K562 (cell line): ENCODE data around the gene KLRF1. TPM values are rescaled to one million over a fixed set of nuclear protein-coding genes. Genes with fewer than 3 reads are reported as not detected.

Source experiments
- ATAC-seq: fragments of 200-7000 bp; cut with Tn5 transposase; 3 replicates; pipeline ENCODE4 v1.9.1; 2020; ENCODE audit warnings: moderate library complexity
- BruUV-seq: library from RNA; stranded (reverse); fragments of 400-500 nt; replicated peaks from 2 replicates; lab custom pipeline; 2021; lab: Mats Ljungman, UMichigan
- CTCF ChIA-PET: fragments of 300-600 bp; formaldehyde crosslinking; extraction: SDS; loops from one replicate; lab custom pipeline; 2021; ENCODE audit warnings: low intra/inter-chr PET ratio; lab: Yijun Ruan, JAX
- POLR2A ChIA-PET: fragments of 300-600, 350-650 bp; sonication (Branson Sonifier 250); formaldehyde crosslinking; extraction: SDS; loops from one replicate; lab custom pipeline; 2021; ENCODE audit warnings: antibody characterized with exemption, inconsistent platforms; lab: Yijun Ruan, JAX
- DNase-seq, 4 experiments: peaks; one replicate each; pipeline versions ENCODE4 v3.0.0 to v3.0.0-alpha.2; 2011 to 2018; ENCODE audit warnings: low spot score in 3 of 4, mixed read lengths in 3 of 4; ENCODE audit errors: extremely low read depth in 1 of 4
- FAIRE-seq: peaks from 2 replicates; lab custom pipeline; 2011; peaks lifted over from hg19 to GRCh38; lab: Jason Lieb, UNC
- H2AFZ ChIP-seq: 2 replicates; pipeline ENCODE4 v1.6.0; 2011; ENCODE audit warnings: low read depth, low read length, control low read depth, inconsistent platforms
- H3K27ac ChIP-seq: fragments of 200-600 bp; 3 replicates; pipeline ENCODE4 v1.8.0; 2011; ENCODE audit warnings: low read depth, mild to moderate bottlenecking, control low read depth, inconsistent platforms, low read length, moderate library complexity, mixed read lengths; ENCODE audit errors: extremely low read depth
- H3K27me3 ChIP-seq, 2 experiments: fragments of 300-600 bp in 1 of 2; 2 replicates in 1 of 2; 3 replicates in 1 of 2; pipeline versions ENCODE4 v1.6.0 to v1.8.0; 2011; ENCODE audit warnings: inconsistent platforms in 2 of 2, low read length in 2 of 2, mild to moderate bottlenecking in 1 of 2, mixed read lengths in 1 of 2, moderate library complexity in 1 of 2; ENCODE audit not compliant: control insufficient read depth in 2 of 2, insufficient read depth in 2 of 2
- H3K36me3 ChIP-seq: fragments of 300-600 bp; 3 replicates; pipeline ENCODE4 v1.8.0; 2011; ENCODE audit warnings: mild to moderate bottlenecking, low read length, inconsistent platforms; ENCODE audit not compliant: control insufficient read depth, insufficient read depth
- H3K4me1 ChIP-seq, 2 experiments: fragments of 200-600 bp in 1 of 2; replicated peaks in 1 of 2; 2 replicates in 1 of 2; 3 replicates in 1 of 2; pipeline versions ENCODE4 v1.5.1 to v1.8.0; 2011; ENCODE audit warnings: inconsistent platforms in 2 of 2, low read length in 2 of 2, mild to moderate bottlenecking in 1 of 2, mixed read lengths in 1 of 2, moderate library complexity in 1 of 2; ENCODE audit not compliant: control insufficient read depth in 2 of 2, insufficient read depth in 2 of 2
- H3K4me2 ChIP-seq: 2 replicates; pipeline ENCODE4 v1.6.1; 2011; ENCODE audit warnings: low read length, control low read depth, inconsistent platforms, mixed read lengths; ENCODE audit not compliant: insufficient read depth
- H3K4me3 ChIP-seq: fragments of 200-600 bp; sonication (generic), shearing (Covaris generic); 2 replicates; pipeline ENCODE4 v1.5.1; 2016; ENCODE audit warnings: control low read depth, inconsistent platforms
- H3K79me2 ChIP-seq: fragments of 200-600 bp; 3 replicates; pipeline ENCODE4 v1.8.0; 2011; ENCODE audit warnings: low read length, inconsistent platforms; ENCODE audit not compliant: control insufficient read depth, insufficient read depth
- H3K9ac ChIP-seq, 2 experiments: 2 replicates each; pipeline versions ENCODE4 v1.6.0 to v1.6.1; 2011; ENCODE audit warnings: low read depth in 2 of 2, low read length in 2 of 2, control low read depth in 1 of 2, inconsistent platforms in 1 of 2, mild to moderate bottlenecking in 1 of 2, mixed read lengths in 1 of 2; ENCODE audit not compliant: insufficient read depth in 1 of 2
- H3K9me1 ChIP-seq: one replicate; pipeline ENCODE4 v1.6.0; 2011; ENCODE audit warnings: inconsistent platforms, mild to moderate bottlenecking, low read length, moderate library complexity; ENCODE audit not compliant: control insufficient read depth, insufficient read depth
- H3K9me3 ChIP-seq: replicated peaks from 2 replicates; pipeline ENCODE4 v1.5.1; 2011; ENCODE audit warnings: low read depth, low read length, inconsistent platforms; ENCODE audit not compliant: control insufficient read depth, insufficient read depth
- H4K20me1 ChIP-seq: replicated peaks from 2 replicates; pipeline ENCODE4 v1.6.1; 2011; ENCODE audit warnings: low read length, inconsistent platforms, mixed read lengths; ENCODE audit not compliant: control insufficient read depth, insufficient read depth
- BRF1 ChIP-seq: IDR thresholded peaks from 3 replicates; pipeline ENCODE4 v1.6.1; 2011; ENCODE audit warnings: borderline replicate concordance, mild to moderate bottlenecking; ENCODE audit not compliant: insufficient read length; ENCODE audit errors: extremely low read depth
- DACH1 ChIP-seq: fragments of 450-650 bp; IDR thresholded peaks from 2 replicates; pipeline ENCODE4 v1.6.1; 2018; ENCODE audit not compliant: partially characterized antibody
- FOSL1 ChIP-seq: fragments of 200-800 bp; sonication (Bioruptor generic); conservative IDR thresholded peaks from 2 replicates; pipeline ENCODE4 v1.6.1; 2016; ENCODE audit warnings: missing genetic modification characterization, missing compliant biosample characterization
- FOXJ3 ChIP-seq: sonication (generic); formaldehyde crosslinking; IDR thresholded peaks from 2 replicates; pipeline ENCODE4 v1.4.0; 2020; ENCODE audit warnings: mild to moderate bottlenecking, missing genetic modification reagents
- FUS ChIP-seq: fragments of 200-400 bp; formaldehyde crosslinking; optimal IDR thresholded peaks from 2 replicates; pipeline ENCODE3; 2017; ENCODE audit warnings: low read depth, low read length
- KDM5B ChIP-seq: fragments of 200-600 bp; sonication (generic); IDR thresholded peaks from 2 replicates; pipeline ENCODE4 v1.6.1; 2012; ENCODE audit warnings: low read depth, mild to moderate bottlenecking, moderate library complexity, low read length, control low read depth, inconsistent platforms; ENCODE audit not compliant: insufficient replicate concordance
- NFE2 ChIP-seq: IDR thresholded peaks from 2 replicates; pipeline ENCODE4 v1.6.1; 2014; ENCODE audit warnings: antibody characterized with exemption, low read depth
- RBM15 ChIP-seq: fragments of 200-400 bp; formaldehyde crosslinking; IDR thresholded peaks from 2 replicates; pipeline ENCODE4 v1.6.1; 2018; ENCODE audit warnings: mild to moderate bottlenecking, low read length, moderate library complexity; ENCODE audit not compliant: insufficient read depth
- WGBS: fragments of 100-300 bp; shearing (Covaris generic); methylation state at CpG from one replicate; pipeline ENCODE4 v1.1.6; 2016; ENCODE audit warnings: low coverage, mixed read lengths; ENCODE audit not compliant: insufficient coverage; ENCODE audit errors: missing lambda C conversion rate; 5-methylcytosine and 5-hydroxymethylcytosine counted together
- in situ Hi-C: fragments of 300-500 bp; cut with MboI; formaldehyde crosslinking; loops from 4 replicates; pipeline ENCODE4 v1.15.0; 2018; ENCODE audit warnings: inconsistent platforms, mixed read lengths
- intact Hi-C: fragments of 100-400 bp; cut with micrococcal nuclease; formaldehyde crosslinking; loops from 2 replicates; pipeline ENCODE4 v1.14.2; 2022
- polyA plus RNA-seq, 8 experiments: library from polyadenylated mRNA; depleted of rRNA in 4 of 8; stranded (reverse) in 5 of 8; unstranded in 3 of 8; fragments of >200 nt; fragmentation: Nextera tagmentation in 2 of 8; fragmentation: Illumina TruSeq in 1 of 8; extraction: Ambion mirVana in 2 of 8; extraction: Trizol in 1 of 8; gene quantifications; 2 replicates each; pipeline versions ENCODE4 v1.2.1 to v1.2.3, GENCODE V29; 2011 to 2014; ENCODE audit warnings: inconsistent platforms in 1 of 8, missing spikeins in 1 of 8
- total RNA-seq, 7 experiments: library from RNA; depleted of rRNA in 6 of 7; stranded (reverse); fragments of >200 nt in 6 of 7; fragmentation: Illumina TruSeq in 2 of 7; extraction: Trizol in 2 of 7; gene quantifications; 2 replicates each; pipeline versions ENCODE4 v1.2.1 to v1.2.3, GENCODE V29; 2011 to 2021; ENCODE audit warnings: low replicate concordance in 1 of 7
- TF ChIP-seq, protein P1 (sequence below): fragments of 200-800 bp; sonication (Bioruptor generic); IDR thresholded peaks from 2 replicates; pipeline ENCODE4 v1.6.1; 2017; ENCODE audit warnings: missing genetic modification characterization, missing compliant biosample characterization

The KLRF1 gene
- total and polyA plus RNA-seq, 9 of the 15 experiments (the other 6 are each of a cell fraction or from before 2014, with no cell fraction given): 0.48 to 1.8 (median 1.1) TPM

- FAIRE-seq (no peak), DNase-seq (no peak), ATAC-seq (no peak)
- intact Hi-C loops (no loop called here), in situ Hi-C loops (no loop called here)
- H3K4me1 ChIP-seq: peaks cover 0 to 17% of the 10 kb centered on the region in 2 experiments; a peak in 2 of 5 replicates
- H3K4me2 ChIP-seq: no peak overlapping the region
- 5% methylated on average over 2 of the region's 2 CpGs for WGBS
- POLR2A ChIA-PET: no interaction called here
- no peak overlapping the region for H3K9ac ChIP-seq
- peak overlapping the region; percentile 28; the same call in 1 of the 3 replicates for H3K27ac ChIP-seq
- H3K9me1 ChIP-seq: no peaks in the 10 kb centered on the region
- CTCF ChIA-PET: no interaction called here
- H4K20me1 ChIP-seq: no peaks in the 10 kb centered on the region
- H3K36me3 ChIP-seq: no peaks in the 10 kb centered on the region
- no peaks in the 10 kb centered on the region; the same call in 1 of the 2 replicates for H3K9me3 ChIP-seq
- peaks cover 3% of the 10 kb centered on the region; the same call in 1 of the 3 replicates for H3K79me2 ChIP-seq
- 0 out of 2 replicates have a peak overlapping the region, but pooled peaks have one; percentile 46 for H2AFZ ChIP-seq
- BruUV-seq: no TSS peak
- no peaks in the 10 kb centered on the region for H3K27me3 ChIP-seq
- TF ChIP-seq DACH1: peak; percentile 91
- no peak for TF ChIP-seq KDM5B
- no peak for TF ChIP-seq FUS
- H3K4me3 ChIP-seq: no peak overlapping the region
Observed at GRCh38 chr12:9792185-9792900, 34.9 kb upstream of the KLRF1 start.

DNA sequence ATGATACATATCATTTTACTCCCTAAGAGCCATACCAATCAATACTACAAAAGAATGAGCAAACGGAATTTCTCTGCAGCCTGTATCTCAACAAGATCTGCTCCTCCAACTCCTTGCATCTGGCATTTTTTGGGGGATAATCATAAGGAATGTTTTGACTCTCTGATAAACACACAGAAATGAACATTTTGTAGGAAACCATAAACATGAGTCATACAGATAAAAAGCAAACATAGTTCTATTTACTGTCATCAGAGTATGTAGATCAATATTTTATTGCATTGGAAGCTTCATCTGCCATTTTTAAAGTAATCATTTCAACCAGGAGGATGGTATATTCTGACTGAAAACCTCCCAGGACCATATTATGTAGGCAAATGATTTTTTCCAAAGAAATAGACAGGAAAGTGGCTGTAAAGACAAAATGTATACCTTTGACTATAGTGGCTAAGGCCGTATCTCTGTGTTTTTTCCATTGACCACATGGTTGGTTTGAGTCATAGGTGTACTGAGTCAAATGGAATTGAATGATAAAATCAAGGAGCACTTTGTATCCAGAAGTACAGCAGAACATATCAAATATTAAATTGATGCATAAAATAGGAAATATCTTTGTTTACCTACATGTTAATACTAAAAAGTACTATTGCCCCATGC, 34.2 kb upstream of the KLRF1 start:
- peaks cover 0 to 17% of the 10 kb centered on the region in 2 experiments; a peak in 2 of 5 replicates for H3K4me1 ChIP-seq
- in situ Hi-C loops (no loop called here), intact Hi-C loops (no loop called here)
- TF ChIP-seq BRF1: no peak
- TF ChIP-seq, protein P1, sequence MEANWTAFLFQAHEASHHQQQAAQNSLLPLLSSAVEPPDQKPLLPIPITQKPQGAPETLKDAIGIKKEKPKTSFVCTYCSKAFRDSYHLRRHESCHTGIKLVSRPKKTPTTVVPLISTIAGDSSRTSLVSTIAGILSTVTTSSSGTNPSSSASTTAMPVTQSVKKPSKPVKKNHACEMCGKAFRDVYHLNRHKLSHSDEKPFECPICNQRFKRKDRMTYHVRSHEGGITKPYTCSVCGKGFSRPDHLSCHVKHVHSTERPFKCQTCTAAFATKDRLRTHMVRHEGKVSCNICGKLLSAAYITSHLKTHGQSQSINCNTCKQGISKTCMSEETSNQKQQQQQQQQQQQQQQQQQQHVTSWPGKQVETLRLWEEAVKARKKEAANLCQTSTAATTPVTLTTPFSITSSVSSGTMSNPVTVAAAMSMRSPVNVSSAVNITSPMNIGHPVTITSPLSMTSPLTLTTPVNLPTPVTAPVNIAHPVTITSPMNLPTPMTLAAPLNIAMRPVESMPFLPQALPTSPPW (CRISPR knock-in tag): 0 out of 2 replicates have a peak, but pooled peaks have one; percentile 10
- TF ChIP-seq FOXJ3 (CRISPR knock-in tag): no peak
- no peak for TF ChIP-seq RBM15
- no peak for TF ChIP-seq NFE2
- TF ChIP-seq FOSL1 (tag): peak; percentile 87

More for the DNA sequence above, 34.2 kb upstream of the KLRF1 start:
- Histone ChIP-seq H3K4me2 (no peak overlapping the region), H3K36me3 (no peaks in the 10 kb centered on the region), H3K9me1 (no peaks in the 10 kb centered on the region), H3K79me2 (peaks cover 3% of the 10 kb centered on the region; the same call in 1 of the 3 replicates), H3K9me3 (no peaks in the 10 kb centered on the region; the same call in 1 of the 2 replicates), H2AFZ (peak overlapping the region; percentile 92), H3K27ac (peak overlapping the region; percentile 80; the same call in 1 of the 3 replicates), H4K20me1 (no peaks in the 10 kb centered on the region), H3K4me3 (no peak overlapping the region), H3K27me3 (no peaks in the 10 kb centered on the region), H3K9ac (peak overlapping the region in 1 of 2 experiments; percentile 75; a peak in 2 of 4 replicates)
- FAIRE-seq (peak; percentile 29), DNase-seq (peak in 2 of 4 experiments; percentile 10 to 22), ATAC-seq (no peak)
- 21% methylated on average over 2 of the region's 2 CpGs for WGBS
- no TSS peak for BruUV-seq
- POLR2A ChIA-PET: no interaction called here
- CTCF ChIA-PET: no interaction called here
